ENCODE results near the gene TMEM184B. TPM values are rescaled to one million over a fixed set of nuclear protein-coding genes. Genes with fewer than 3 reads are reported as not detected.
"Not testable (repeated sequence)": the region's sequence is repeated elsewhere in the genome, so short reads cannot be mapped to it uniquely, and the experiment has no call there.

The TMEM184B gene
- total and polyA plus RNA-seq, 5 donors = 32.2 to 55.8 (median 49.2) TPM

- 69% methylated on average over 10 of the region's 10 CpGs for WGBS
- peak in 1 of 2 donors; percentile 16 for ATAC-seq
Measured at GRCh38 chr22:38187413-38188212, 85.2 kb downstream of the TMEM184B start.

DNA sequence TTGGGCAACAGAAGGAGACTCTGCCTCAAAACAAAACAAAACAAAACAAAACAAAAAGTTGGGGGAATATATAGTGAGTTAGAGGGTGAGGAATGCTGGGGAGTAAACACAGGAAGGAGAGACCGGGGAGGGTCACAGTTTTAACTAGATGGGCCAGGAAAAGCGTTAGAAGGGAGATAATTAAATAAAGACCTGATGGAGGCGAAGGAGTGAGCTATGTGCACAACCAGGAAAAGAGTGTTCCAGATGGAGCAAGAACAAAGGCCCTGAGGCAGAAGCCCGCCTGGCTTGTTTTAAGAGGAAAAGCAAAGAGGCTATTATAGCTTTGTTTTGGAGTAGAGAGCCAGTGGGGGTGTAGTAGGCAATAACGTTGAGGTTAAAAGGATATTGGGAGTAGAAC, 86.4 kb downstream of the TMEM184B start:
- 46% methylated on average over 5 of the region's 5 CpGs for WGBS
- H3K4me1 ChIP-seq (ENCODE audit: control insufficient read depth, insufficient read depth, low read length) = no peaks in the 10 kb centered on the region
- peak in 1 of 3 donors; percentile 18 for DNase-seq
- H3K27ac ChIP-seq (ENCODE audit: low read length) = no peak overlapping the region
- H3K4me3 ChIP-seq (ENCODE audit: low read length) = no peak overlapping the region
- no peaks in the 10 kb centered on the region for H3K9me3 ChIP-seq (ENCODE audit: control insufficient read depth, low read length)
- intact Hi-C loops (cut with DNase I) = no loop called here
- H3K27me3 ChIP-seq (ENCODE audit: control insufficient read depth, insufficient read depth) = no peaks in the 10 kb centered on the region
- ATAC-seq = no peak

More at GRCh38 chr22:38187413-38188212, 85.2 kb downstream of the TMEM184B start:
- H3K27ac ChIP-seq (ENCODE audit: low read length) = no peak overlapping the region
- peak in 1 of 3 donors; percentile 19 for DNase-seq
- H3K27me3 ChIP-seq (ENCODE audit: control insufficient read depth, insufficient read depth) = no peaks in the 10 kb centered on the region
- no peak overlapping the region for H3K4me3 ChIP-seq (ENCODE audit: low read length)
- H3K9me3 ChIP-seq (ENCODE audit: control insufficient read depth, low read length) = no peaks in the 10 kb centered on the region
- H3K4me1 ChIP-seq (ENCODE audit: control insufficient read depth, insufficient read depth, low read length) = peaks cover 2% of the 10 kb centered on the region
- intact Hi-C loops (cut with DNase I) = no loop called here

- intact Hi-C loops (cut with DNase I) = no loop called here
- Histone ChIP-seq H3K9me3 (ENCODE audit: control insufficient read depth, low read length) (no peaks in the 10 kb centered on the region), H3K4me3 (ENCODE audit: low read length) (no peak overlapping the region), H3K27ac (ENCODE audit: low read length) (no peak overlapping the region), H3K4me1 (ENCODE audit: control insufficient read depth, insufficient read depth, low read length) (peaks cover 5% of the 10 kb centered on the region), H3K27me3 (ENCODE audit: control insufficient read depth, insufficient read depth) (no peaks in the 10 kb centered on the region)
- ATAC-seq (no peak), DNase-seq (peak in 1 of 3 donors; percentile 21)
- 73% methylated on average over 7 of the region's 7 CpGs for WGBS
Measured at GRCh38 chr22:38184788-38185187, 88.0 kb downstream of the TMEM184B start.

DNA sequence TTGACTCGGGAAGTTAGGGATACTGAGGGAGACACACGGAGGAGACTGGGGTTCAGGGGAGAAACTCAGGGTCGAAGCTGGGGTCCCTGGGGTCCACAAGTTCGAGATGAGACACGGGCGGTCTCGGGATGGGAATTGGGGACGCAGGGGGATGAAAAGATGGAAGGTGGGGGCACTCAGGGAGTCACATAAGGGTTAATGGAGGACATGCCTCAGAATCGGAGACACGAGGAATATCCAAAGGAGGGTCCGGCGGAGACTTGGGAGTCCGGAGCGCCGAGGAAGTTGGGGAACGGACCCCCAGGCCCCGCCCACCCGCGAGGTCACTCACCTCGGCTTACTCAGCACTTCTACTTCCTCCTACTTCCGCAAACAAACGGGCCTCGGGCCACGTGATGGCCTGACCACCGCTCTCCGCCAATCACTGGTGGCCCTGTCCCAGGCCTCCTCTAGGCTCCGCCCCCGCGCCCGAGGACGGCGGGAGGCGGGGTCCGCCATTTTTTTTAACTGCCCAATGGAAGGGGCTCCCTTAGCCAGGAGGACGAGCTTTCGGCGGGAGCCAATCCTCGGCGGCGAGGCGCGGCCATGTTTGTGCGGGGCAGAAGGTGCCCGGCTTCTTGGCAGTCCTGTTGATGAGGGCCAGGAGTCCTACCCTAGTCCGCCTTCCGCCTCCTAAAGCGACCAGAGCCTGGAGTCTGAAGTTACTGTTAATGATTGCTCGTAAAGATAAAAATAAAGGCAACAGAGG, 91.2 kb downstream of the TMEM184B start, which contains the start of gene PLA2G6:
Gene PLA2G6 (minus strand): TSS at position 378 of the 748 bp plus-strand sequence. CDS start 12,404 bp downstream, outside the sequence.
- Histone ChIP-seq H3K27me3 (ENCODE audit: control insufficient read depth, insufficient read depth) (no peaks in the 10 kb centered on the region), H3K4me1 (ENCODE audit: control insufficient read depth, insufficient read depth, low read length) (peaks cover 8% of the 10 kb centered on the region), H3K4me3 (ENCODE audit: low read length) (peak within 1 kb of the TSS; percentile 70), H3K9me3 (ENCODE audit: control insufficient read depth, low read length) (no peaks in the 10 kb centered on the region), H3K27ac (ENCODE audit: low read length) (peak within 1 kb of the TSS; percentile 93)
- intact Hi-C loops (cut with DNase I) = no loop called here
- ATAC-seq (peak; percentile 96 to 97), DNase-seq (peak; percentile 99 to 100 (median 99))
- WGBS = under 1% methylated on average over 48 of the region's 48 CpGs

DNA sequence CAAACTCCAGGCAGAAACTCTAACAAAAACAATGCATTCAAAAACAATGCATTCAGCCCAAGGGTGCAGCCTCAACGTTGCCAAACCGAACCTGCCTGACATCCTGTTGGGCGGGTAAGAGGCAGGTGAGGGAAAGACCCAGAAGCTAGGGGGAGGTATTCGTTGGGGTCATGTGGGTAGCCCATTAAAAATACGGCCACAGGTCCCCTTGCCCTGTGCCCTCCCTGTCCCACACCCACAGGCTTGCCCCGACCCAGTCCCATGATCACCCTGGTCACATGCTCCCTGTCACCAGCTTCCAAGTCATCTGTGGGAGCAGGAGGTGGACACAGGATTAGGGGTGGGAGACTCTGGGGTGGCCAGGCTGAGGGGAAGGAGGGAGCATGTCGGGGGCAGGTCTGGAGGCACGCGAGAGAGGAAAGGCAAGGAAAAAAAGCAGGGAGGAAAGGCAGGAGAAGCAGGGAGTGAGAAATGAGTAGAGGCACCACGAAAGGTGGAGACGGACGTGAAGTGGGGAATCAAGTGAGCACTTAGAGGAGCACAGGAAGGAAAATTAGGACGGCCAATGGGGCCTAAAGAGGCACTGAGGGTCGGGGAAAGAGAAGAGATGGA, 91.9 kb downstream of the TMEM184B start:
- peak in 1 of 3 donors; percentile 56 for DNase-seq
- Histone ChIP-seq H3K27me3 (ENCODE audit: control insufficient read depth, insufficient read depth) (no peaks in the 10 kb centered on the region), H3K9me3 (ENCODE audit: control insufficient read depth, low read length) (no peaks in the 10 kb centered on the region), H3K27ac (ENCODE audit: low read length) (peak overlapping the region; percentile 93), H3K4me1 (ENCODE audit: control insufficient read depth, insufficient read depth, low read length) (peaks cover 11% of the 10 kb centered on the region), H3K4me3 (ENCODE audit: low read length) (peak overlapping the region; percentile 70)
- ATAC-seq = peak; percentile 19 to 24
- intact Hi-C loops (cut with DNase I) = no loop called here
- WGBS = 13% methylated on average over 14 of the region's 14 CpGs

GRCh38 chr22:38178605-38178937, 94.2 kb downstream of the TMEM184B start:
- H3K9me3 ChIP-seq (ENCODE audit: control insufficient read depth, low read length); intact Hi-C loops (cut with DNase I); ATAC-seq; H3K4me3 ChIP-seq (ENCODE audit: low read length); H3K27me3 ChIP-seq (ENCODE audit: control insufficient read depth, insufficient read depth): not testable (repeated sequence)
- Histone ChIP-seq H3K4me1 (ENCODE audit: control insufficient read depth, insufficient read depth, low read length) (peaks cover 13% of the 10 kb centered on the region), H3K27ac (ENCODE audit: low read length) (peak overlapping the region; percentile 88)
- peak in 1 of 3 donors; percentile 43 for DNase-seq
- 98% methylated on average over 7 of the region's 7 CpGs for WGBS

DNA sequence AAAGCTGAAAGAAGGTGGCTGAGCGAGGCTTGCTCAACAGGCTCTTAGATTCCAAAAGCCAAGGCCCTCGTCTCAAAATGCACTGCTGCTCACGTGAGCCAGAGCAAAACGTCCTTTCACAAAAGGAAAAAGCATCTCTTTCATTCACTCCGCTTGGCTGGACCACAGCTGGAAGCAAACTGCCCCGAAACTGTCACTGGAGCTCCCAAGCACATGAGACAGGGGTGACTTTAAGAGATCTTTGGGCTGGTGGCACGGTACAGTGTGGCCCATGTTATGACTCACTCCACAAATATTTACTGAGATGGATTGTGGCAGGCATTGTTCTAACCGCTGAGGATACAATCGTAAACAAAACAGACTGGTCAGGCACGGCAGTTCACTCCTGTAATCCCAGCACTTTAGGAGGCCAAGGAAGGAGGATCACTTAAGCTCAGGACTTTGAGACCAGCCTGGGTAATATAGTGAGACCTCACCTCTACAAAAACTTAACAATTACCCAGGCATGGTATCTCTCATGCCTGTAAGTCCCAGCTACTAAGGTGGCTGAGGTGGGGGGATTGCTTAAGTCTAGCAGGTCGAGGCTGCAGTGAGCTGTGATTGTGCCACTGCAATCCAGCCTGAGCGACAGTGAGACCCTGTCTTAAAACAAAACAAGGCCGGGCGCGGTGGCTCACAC, 94.7 kb downstream of the TMEM184B start:
- H3K4me3 ChIP-seq (ENCODE audit: low read length) = no peak overlapping the region

DNA sequence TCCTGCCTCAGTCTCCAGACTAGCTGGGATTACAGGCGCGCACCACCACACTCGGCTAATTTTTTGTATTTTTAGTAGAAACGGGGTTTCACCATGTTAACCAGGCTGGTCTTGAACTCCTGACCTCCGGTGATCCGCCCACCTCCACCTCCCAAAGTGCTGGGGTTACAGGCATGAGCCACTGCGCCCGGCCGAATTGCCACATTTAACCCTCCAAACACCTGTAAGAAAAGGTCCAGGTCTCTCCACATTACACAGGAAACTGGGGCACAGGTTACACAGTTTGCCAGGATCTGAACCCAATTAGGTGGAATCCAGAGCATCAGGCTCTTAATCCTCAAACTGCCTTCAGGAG, 95.3 kb downstream of the TMEM184B start:
- Histone ChIP-seq H3K27ac (ENCODE audit: low read length) (peak overlapping the region; percentile 88), H3K4me1 (ENCODE audit: control insufficient read depth, insufficient read depth, low read length) (peaks cover 16% of the 10 kb centered on the region)
- intact Hi-C loops (cut with DNase I); H3K9me3 ChIP-seq (ENCODE audit: control insufficient read depth, low read length); H3K27me3 ChIP-seq (ENCODE audit: control insufficient read depth, insufficient read depth); H3K4me3 ChIP-seq (ENCODE audit: low read length); ATAC-seq: not testable (repeated sequence)
- WGBS = 85% methylated on average over 9 of the region's 9 CpGs
- peak in 1 of 3 donors; percentile 27 for DNase-seq

More for the DNA sequence above, 94.7 kb downstream of the TMEM184B start:
- peak overlapping the region; percentile 88 for H3K27ac ChIP-seq (ENCODE audit: low read length)
- no peaks in the 10 kb centered on the region for H3K27me3 ChIP-seq (ENCODE audit: control insufficient read depth, insufficient read depth)
- WGBS = 51% methylated on average over 15 of the region's 15 CpGs
- DNase-seq (peak in 2 of 3 donors; percentile 42 to 44), ATAC-seq (peak; percentile 5 to 32)
- H3K9me3 ChIP-seq (ENCODE audit: control insufficient read depth, low read length) = no peaks in the 10 kb centered on the region
- H3K4me1 ChIP-seq (ENCODE audit: control insufficient read depth, insufficient read depth, low read length) = peaks cover 15% of the 10 kb centered on the region
- intact Hi-C loops (cut with DNase I) = no loop called here

- Histone ChIP-seq H3K27ac (ENCODE audit: low read length) (peak overlapping the region; percentile 66), H3K4me1 (ENCODE audit: control insufficient read depth, insufficient read depth, low read length) (peaks cover 16% of the 10 kb centered on the region)
Measured at GRCh38 chr22:38177044-38177443, 95.8 kb downstream of the TMEM184B start.

DNA sequence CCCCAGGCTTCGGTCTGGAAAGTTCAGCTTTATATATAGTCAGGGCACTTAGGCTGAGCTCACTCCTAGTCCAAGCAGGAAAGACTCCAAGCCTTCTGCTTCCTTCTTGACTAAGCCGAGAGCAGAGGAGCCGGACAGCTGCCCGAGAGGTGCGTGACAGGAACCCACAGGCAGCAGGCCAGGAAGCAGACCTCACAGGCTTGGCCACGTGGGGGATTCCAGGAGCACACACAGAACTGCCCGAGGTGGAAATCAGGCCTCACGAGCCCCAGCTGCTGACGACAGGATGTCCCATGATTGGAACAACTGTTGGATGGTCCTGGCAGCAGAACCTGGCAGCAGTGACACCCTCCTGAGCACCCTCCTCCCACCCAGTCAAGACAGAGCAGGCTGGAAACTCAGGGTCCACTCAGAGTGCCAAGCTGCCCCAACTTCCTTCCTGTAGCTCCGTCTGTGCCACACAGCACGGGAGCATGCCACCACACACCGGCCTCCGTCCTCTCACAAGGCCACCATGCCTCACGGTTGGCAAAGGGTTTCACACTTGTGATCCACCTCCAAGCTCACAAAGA, 96.6 kb downstream of the TMEM184B start:
- Histone ChIP-seq H3K27me3 (ENCODE audit: control insufficient read depth, insufficient read depth) (no peaks in the 10 kb centered on the region), H3K4me1 (ENCODE audit: control insufficient read depth, insufficient read depth, low read length) (peaks cover 16% of the 10 kb centered on the region), H3K27ac (ENCODE audit: low read length) (peak overlapping the region; percentile 92), H3K9me3 (ENCODE audit: control insufficient read depth, low read length) (no peaks in the 10 kb centered on the region), H3K4me3 (ENCODE audit: low read length) (no peak overlapping the region)
- ATAC-seq (peak; percentile 72 to 74), DNase-seq (peak; percentile 84 to 90 (median 89))
- 31% methylated on average over 14 of the region's 14 CpGs for WGBS
- intact Hi-C loops (cut with DNase I) = no loop called here

More at GRCh38 chr22:38177044-38177443, 95.8 kb downstream of the TMEM184B start:
- no peaks in the 10 kb centered on the region for H3K27me3 ChIP-seq (ENCODE audit: control insufficient read depth, insufficient read depth)
- ATAC-seq = no peak
- no peaks in the 10 kb centered on the region for H3K9me3 ChIP-seq (ENCODE audit: control insufficient read depth, low read length)
- H3K4me3 ChIP-seq (ENCODE audit: low read length) = no peak overlapping the region
- intact Hi-C loops (cut with DNase I) = no loop called here
- WGBS = 94% methylated on average over 4 of the region's 4 CpGs
- DNase-seq = peak in 1 of 3 donors; percentile 11

Measured in right cardiac atrium (tissue), 5 donors.